GM10248 (cell line): ENCODE data around the gene SYMPK.

ENCODE experiments used
- CTCF ChIA-PET: fragments of 300-600 bp; sonication (Branson Sonifier 250); formaldehyde crosslinking; extraction: SDS; loops from one replicate; lab custom pipeline; 2021; ENCODE audit warnings: antibody characterized with exemption; lab: Yijun Ruan, JAX
- POLR2A ChIA-PET: fragments of 350-650 bp; sonication (Branson Sonifier 250); formaldehyde crosslinking; extraction: SDS; loops from one replicate; lab custom pipeline; 2020; ENCODE audit warnings: antibody characterized with exemption; lab: Yijun Ruan, JAX
- DNase-seq: peaks from one replicate; pipeline ENCODE4 v3.0.0; 2012; ENCODE audit errors: extremely low spot score
- TF ChIP-seq, protein P1 (sequence below): IDR thresholded peaks from 2 replicates; pipeline ENCODE4 v1.5.1; 2012; ENCODE audit warnings: mild to moderate bottlenecking, low read depth; ENCODE audit errors: extremely low read depth, missing control alignments, control extremely low read depth

SYMPK gene

GRCh38 chr19:45768655-45768983 is 94.3 kb downstream of the SYMPK start:
- TF ChIP-seq, protein P1, sequence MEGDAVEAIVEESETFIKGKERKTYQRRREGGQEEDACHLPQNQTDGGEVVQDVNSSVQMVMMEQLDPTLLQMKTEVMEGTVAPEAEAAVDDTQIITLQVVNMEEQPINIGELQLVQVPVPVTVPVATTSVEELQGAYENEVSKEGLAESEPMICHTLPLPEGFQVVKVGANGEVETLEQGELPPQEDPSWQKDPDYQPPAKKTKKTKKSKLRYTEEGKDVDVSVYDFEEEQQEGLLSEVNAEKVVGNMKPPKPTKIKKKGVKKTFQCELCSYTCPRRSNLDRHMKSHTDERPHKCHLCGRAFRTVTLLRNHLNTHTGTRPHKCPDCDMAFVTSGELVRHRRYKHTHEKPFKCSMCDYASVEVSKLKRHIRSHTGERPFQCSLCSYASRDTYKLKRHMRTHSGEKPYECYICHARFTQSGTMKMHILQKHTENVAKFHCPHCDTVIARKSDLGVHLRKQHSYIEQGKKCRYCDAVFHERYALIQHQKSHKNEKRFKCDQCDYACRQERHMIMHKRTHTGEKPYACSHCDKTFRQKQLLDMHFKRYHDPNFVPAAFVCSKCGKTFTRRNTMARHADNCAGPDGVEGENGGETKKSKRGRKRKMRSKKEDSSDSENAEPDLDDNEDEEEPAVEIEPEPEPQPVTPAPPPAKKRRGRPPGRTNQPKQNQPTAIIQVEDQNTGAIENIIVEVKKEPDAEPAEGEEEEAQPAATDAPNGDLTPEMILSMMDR: no peak
- ChIA-PET POLR2A (interaction anchor here (0.8 to 1.5 kb wide), 6 partner anchors 11 to 300 kb away, joined by 3 to 9 read pairs (median 3); partner anchors contain the start of gene IRF2BP1), CTCF (interaction anchor here (0.9 to 5.8 kb wide), 17 partner anchors 9 to 260 kb away, joined by 3 to 77 read pairs (median 9); partner anchors contain the start of genes DMPK, DMWD, FBXO46 and FOXA3)
- no peak for DNase-seq

- peak; percentile 63 for DNase-seq
- ChIA-PET CTCF (interaction anchor here (1.4 to 5.8 kb wide), 10 partner anchors 10 to 261 kb away, joined by 4 to 77 read pairs (median 17); partner anchors contain the start of genes DMPK, DMWD, FOXA3 and QPCTL), POLR2A (interaction anchor here (1.0 to 1.5 kb wide), 2 partner anchors 11 to 38 kb away, joined by 3 to 9 read pairs; no protein-coding TSS in a partner anchor)
- TF ChIP-seq, protein P1: no peak
Measured at GRCh38 chr19:45767881-45768654, 94.9 kb downstream of the SYMPK start.

DNA sequence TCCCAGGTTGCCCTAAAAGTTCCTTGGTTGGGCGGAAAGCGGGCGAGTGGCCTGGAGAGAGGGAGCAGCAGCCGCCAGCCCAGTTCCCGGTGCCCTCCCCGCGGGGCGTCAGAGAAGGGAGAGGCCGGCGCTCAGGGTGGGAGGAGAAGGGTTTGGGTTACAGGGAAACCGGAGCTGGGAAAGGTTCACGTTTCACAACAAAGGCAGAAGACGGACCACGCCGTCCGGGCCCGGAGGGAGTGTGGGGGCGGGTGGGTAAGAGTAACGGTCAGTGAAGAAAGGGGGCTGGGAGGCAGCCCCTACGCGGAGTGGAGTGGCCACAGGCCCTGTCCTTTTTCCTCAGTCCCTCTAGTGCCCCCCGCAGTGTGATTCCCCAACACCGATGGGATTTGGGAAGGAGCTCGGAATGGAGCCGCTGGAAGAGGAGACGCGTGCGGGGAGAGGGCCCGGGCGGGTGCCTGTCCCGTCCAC is 95.5 kb downstream of the SYMPK start:
- POLR2A ChIA-PET: no interaction called here
- DNase-seq: no peak
- CTCF ChIA-PET: interaction anchor here (3.4 to 5.8 kb wide), 3 partner anchors 13 to 75 kb away, joined by 20 to 63 read pairs (median 30); partner anchors contain the start of genes DMPK, QPCTL and SNRPD2
- TF ChIP-seq, protein P1: no peak

GRCh38 chr19:45766869-45767346 is 96.0 kb downstream of the SYMPK start:
- TF ChIP-seq, protein P1: no peak
- ChIA-PET POLR2A (no interaction called here), CTCF (interaction anchor here (5.0 to 5.8 kb wide), 2 partner anchors 13 to 14 kb away, joined by 30 to 63 read pairs; partner anchors contain the start of gene DMPK)
- no peak for DNase-seq

DNA sequence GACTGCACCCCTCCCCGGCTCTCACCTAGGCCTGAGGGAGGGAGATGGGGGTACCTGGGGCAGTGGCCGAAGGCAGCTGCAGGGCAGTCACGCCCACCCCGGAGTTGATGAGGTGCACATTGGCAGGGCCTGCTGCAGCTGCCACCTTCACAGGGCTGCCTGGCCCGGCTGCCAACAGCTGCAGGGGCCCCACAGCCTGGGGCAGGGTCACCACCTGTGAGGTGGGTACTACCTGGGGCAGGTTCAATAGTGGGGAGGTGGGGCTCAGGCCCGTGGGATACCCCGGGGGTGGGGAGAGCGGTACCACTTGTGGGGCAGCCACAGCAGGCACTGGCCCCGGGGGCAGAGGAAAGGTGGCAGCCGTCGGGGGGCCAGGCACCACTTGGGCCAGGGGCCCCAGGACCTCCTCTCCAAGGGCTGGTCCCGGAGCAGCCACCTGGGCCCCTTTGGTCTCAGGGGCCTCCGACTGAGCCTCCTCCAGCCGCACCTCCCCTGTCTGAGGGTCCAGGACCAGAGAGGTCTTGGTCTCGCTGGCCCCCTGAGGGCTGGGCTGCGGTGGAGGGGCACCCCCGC is 96.6 kb downstream of the SYMPK start:
- no peak for DNase-seq
- POLR2A ChIA-PET: no interaction called here
- CTCF ChIA-PET: interaction anchor here (1.0 to 5.0 kb wide), 2 partner anchors 12 to 68 kb away, joined by 3 to 30 read pairs; no protein-coding TSS in a partner anchor
- TF ChIP-seq, protein P1: no peak

DNA sequence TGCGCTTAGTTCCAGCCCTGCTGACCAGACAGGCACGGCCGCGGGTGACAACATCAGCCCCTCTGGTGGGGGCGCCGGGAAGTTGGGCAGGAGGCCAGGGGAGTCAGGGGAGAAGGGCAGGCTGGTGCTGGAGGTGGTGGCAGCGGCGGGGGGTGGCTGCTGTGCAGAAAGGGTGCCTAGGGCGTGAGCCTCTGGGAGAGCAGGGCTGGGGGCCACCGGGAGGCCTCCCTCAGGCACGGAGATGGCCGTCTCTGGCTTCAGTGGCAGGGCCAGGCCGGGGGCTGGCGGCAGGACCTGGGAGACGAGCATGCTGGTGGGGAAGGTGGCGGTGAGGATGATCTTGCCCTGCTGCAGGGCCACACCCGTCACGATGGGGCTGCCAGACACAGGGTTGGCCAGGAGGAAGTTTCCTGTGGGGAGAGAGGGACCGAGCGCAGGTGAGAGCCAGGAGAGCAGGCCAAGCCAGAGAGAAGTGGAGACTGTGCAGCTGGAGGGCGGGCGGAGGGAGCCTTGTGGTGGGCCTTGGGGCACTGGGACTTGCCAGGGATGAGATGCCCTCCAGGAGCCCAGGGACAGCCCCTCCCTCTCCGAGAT is 97.1 kb downstream of the SYMPK start:
- ChIA-PET CTCF (interaction anchor here (1.0 kb wide), 1 partner anchor 69 kb away, joined by 3 read pairs; no protein-coding TSS in a partner anchor), POLR2A (no interaction called here)
- DNase-seq: no peak
- TF ChIP-seq, protein P1: no peak
